ENCODE results near the gene NOTCH1. TPM values are rescaled to one million over a fixed set of nuclear protein-coding genes. Genes with fewer than 3 reads are reported as not detected.

Gene NOTCH1
- total and polyA plus RNA-seq, 2 of the 4 experiments (the other 2 are of a cell fraction) = 1.8 to 6.0 TPM

DNA sequence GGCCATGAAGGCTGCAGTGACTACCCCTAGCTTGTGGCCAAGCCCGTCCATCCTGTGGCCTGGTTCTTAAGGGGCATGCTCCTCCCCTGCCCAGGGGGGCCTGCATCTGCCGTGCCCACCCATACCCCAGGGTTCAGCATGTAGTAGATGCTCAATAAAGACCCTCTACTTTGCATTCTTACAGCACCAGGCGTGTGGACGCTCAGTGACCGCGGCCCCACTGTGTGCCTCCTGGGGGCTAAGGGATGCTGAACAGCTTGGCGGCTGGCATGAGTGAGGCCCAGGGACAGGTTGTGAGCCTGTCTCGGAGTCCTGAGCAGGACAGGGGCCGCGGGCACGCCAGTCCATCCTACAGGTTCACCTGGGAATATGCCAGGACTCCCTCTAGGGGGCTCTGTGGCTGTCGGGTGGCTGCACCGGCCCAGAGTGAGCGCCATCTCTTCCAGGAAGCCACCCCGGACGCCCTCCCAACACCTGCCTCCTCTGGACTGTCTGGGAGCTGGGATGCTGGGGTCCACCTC is 9.1 kb downstream of the NOTCH1 start:
- H3K18ac ChIP-seq (ENCODE audit: low read depth, low read length) = no peak overlapping the region
- H2BK15ac ChIP-seq (ENCODE audit: low read depth, low read length) = no peak overlapping the region
- no peak overlapping the region for H2AK9ac ChIP-seq (replicated peaks; ENCODE audit: low read depth, low read length, poor library complexity)
- no peak overlapping the region for H2AK5ac ChIP-seq (ENCODE audit: low read depth, low read length)
- ATAC-seq (ENCODE audit: low read depth) = no peak
- 0 out of 2 replicates have a peak, but pooled peaks cover 2% of the 10 kb centered on the region for H3K4me1 ChIP-seq (ENCODE audit: control insufficient read depth, insufficient read depth, low read length)
- no peak overlapping the region for H3K4ac ChIP-seq (ENCODE audit: low read depth, low read length)
- ChIA-PET CTCF (no interaction called here), POLR2A (ENCODE audit: unreplicated experiment) (no interaction called here)
- no peaks in the 10 kb centered on the region for H3K27me3 ChIP-seq (ENCODE audit: control insufficient read depth, insufficient read depth, low read length)
- H3K79me1 ChIP-seq (ENCODE audit: low read depth in 1 of 2, low read length in 2 of 2) = peaks cover 13 to 77% of the 10 kb centered on the region in 2 experiments
- no peak overlapping the region for H3K4me3 ChIP-seq (ENCODE audit: insufficient read depth, low read depth, low read length)
- no peak for TF ChIP-seq MAZ (IDR thresholded peaks at IDR 0.05; ENCODE audit: borderline replicate concordance, low read depth, low read length)
- no peak for TF ChIP-seq SMC3 (IDR thresholded peaks at IDR 0.05; ENCODE audit: low read depth, low read length)
- TF ChIP-seq FOS (IDR thresholded peaks at IDR 0.05; ENCODE audit: low read depth, low read length) = no peak
- no peaks in the 10 kb centered on the region for H3K9me1 ChIP-seq (ENCODE audit: insufficient read depth, low read length)
- no peak overlapping the region for H2BK20ac ChIP-seq (ENCODE audit: low read depth, low read length)
- no peak overlapping the region for H2AFZ ChIP-seq (replicated peaks; ENCODE audit: low read length, poor library complexity)
- H3K56ac ChIP-seq (ENCODE audit: extremely low read depth, insufficient read depth, low read length) = no peak overlapping the region
- in situ Hi-C loops (cut with MboI; ENCODE audit: low sequenced_read_pairs) = no loop called here
- no peak overlapping the region for H3K14ac ChIP-seq (replicated peaks; ENCODE audit: low read depth, low read length)
- H4K8ac ChIP-seq (ENCODE audit: low read depth in 2 of 2, low read length in 2 of 2) = no peak overlapping the region
- no peak overlapping the region for H3K27ac ChIP-seq (ENCODE audit: insufficient read depth, low read length)
- H3K23ac ChIP-seq (ENCODE audit: low read depth, low read length) = no peak overlapping the region
- no peak for DNase-seq
- H4K5ac ChIP-seq (ENCODE audit: low read depth, low read length) = no peak overlapping the region
- H3K9me3 ChIP-seq (ENCODE audit: control insufficient read depth, insufficient read depth, low read length) = no peaks in the 10 kb centered on the region
- peaks cover 28% of the 10 kb centered on the region; the same call in 1 of the 2 replicates for H3K36me3 ChIP-seq (ENCODE audit: control insufficient read depth, insufficient read depth, low read length)
- no peak overlapping the region for H3K9ac ChIP-seq (ENCODE audit: low read depth, low read length)
- H4K20me1 ChIP-seq (ENCODE audit: insufficient read depth, low read length) = peaks cover 72% of the 10 kb centered on the region
- no TSS peak for BruUV-seq (replicated peaks)
- H2BK5ac ChIP-seq (ENCODE audit: low read depth, low read length, poor library complexity, severe bottlenecking) = no peak overlapping the region
- no peak overlapping the region for H4K91ac ChIP-seq (ENCODE audit: insufficient read depth, low read depth, low read length)
- dilution Hi-C loops (cut with HindIII; ENCODE audit: low sequenced_read_pairs, unreplicated experiment) = no loop called here
- 91% methylated on average over 12 of the region's 16 CpGs; no CpG with 5 or more reads in 1 of the 2 experiments for WGBS, 2 experiments (ENCODE audit: extremely low coverage in 2 of 2, insufficient read length in 1 of 2)
- intact Hi-C loops (cut with micrococcal nuclease) = no loop called here
- no peak overlapping the region for H2BK120ac ChIP-seq (ENCODE audit: low read depth, low read length)
- H3K4me2 ChIP-seq (ENCODE audit: low read depth, low read length) = no peak overlapping the region

Data from IMR-90 (cell line).